Stimulated activated CD4-positive, alpha-beta T cell treated with anti-CD3 and anti-CD28 coated beads, Interleukin-4, amount 100 ng/mL, for 4 hours (primary cell): ENCODE results near the gene VSIG10.
"Not testable (repeated sequence)": the region's sequence is repeated elsewhere in the genome, so short reads cannot be mapped to it uniquely, and the experiment has no call there.

Experiments used
- DNase-seq, 2 experiments: peaks; one replicate each; pipeline ENCODE4 v3.0.0-alpha.2; 2020

The VSIG10 gene

GRCh38 chr12:118103601-118104382, at the start of gene VSIG10:
Gene VSIG10 (minus strand): TSS chr12:118104011. CDS start chr12:118103671, 340 bp downstream.
- DNase-seq, result peak in 1 of 2 experiments; percentile 7

GRCh38 chr12:118151755-118152154, 47.9 kb upstream of the VSIG10 start:
- no peak for DNase-seq

- DNase-seq, result no peak
Observed at GRCh38 chr12:118150625-118151024, 46.8 kb upstream of the VSIG10 start.

GRCh38 chr12:118148287-118148686, 44.5 kb upstream of the VSIG10 start:
- no peak for DNase-seq

GRCh38 chr12:118145798-118146156, 42.0 kb upstream of the VSIG10 start:
- no peak for DNase-seq

- no peak for DNase-seq
Observed at GRCh38 chr12:118145113-118145797, 41.4 kb upstream of the VSIG10 start.

- no peak for DNase-seq
Observed at GRCh38 chr12:118144499-118144898, 40.7 kb upstream of the VSIG10 start.

GRCh38 chr12:118140825-118141224, 37.0 kb upstream of the VSIG10 start:
- no peak for DNase-seq

- DNase-seq, result no peak
Observed at GRCh38 chr12:118137148-118137678, 33.4 kb upstream of the VSIG10 start.

GRCh38 chr12:118136559-118137003, 32.8 kb upstream of the VSIG10 start:
- peak; percentile 19 to 39 for DNase-seq

GRCh38 chr12:118135788-118136558, 32.2 kb upstream of the VSIG10 start, which contains the start of gene PEBP1:
Gene PEBP1 (plus strand): TSS chr12:118136124. CDS start chr12:118136210, 86 bp downstream.
- DNase-seq, result peak; percentile 90 to 93

- DNase-seq, result not testable (repeated sequence)
Observed at GRCh38 chr12:118129436-118129835, 25.6 kb upstream of the VSIG10 start.

GRCh38 chr12:118127867-118128266, 24.1 kb upstream of the VSIG10 start:
- no peak for DNase-seq

- no peak for DNase-seq
Observed at GRCh38 chr12:118126119-118126757, 22.4 kb upstream of the VSIG10 start.

- no peak for DNase-seq
Observed at GRCh38 chr12:118125743-118126118, 21.9 kb upstream of the VSIG10 start.

GRCh38 chr12:118124333-118124874, 20.6 kb upstream of the VSIG10 start:
- DNase-seq, result no peak

GRCh38 chr12:118122264-118122663, 18.5 kb upstream of the VSIG10 start:
- no peak for DNase-seq

- peak; percentile 35 to 59 for DNase-seq
Observed at GRCh38 chr12:118120579-118121363, 17.0 kb upstream of the VSIG10 start.

- no peak for DNase-seq
Observed at GRCh38 chr12:118119449-118119879, 15.7 kb upstream of the VSIG10 start.

- DNase-seq, result no peak
Observed at GRCh38 chr12:118109088-118109487, 5.3 kb upstream of the VSIG10 start.

- no peak for DNase-seq
Observed at GRCh38 chr12:118107694-118108093, 3.9 kb upstream of the VSIG10 start.
